ENCODE measurements around the gene MYOM3.

MYOM3 gene

DNA sequence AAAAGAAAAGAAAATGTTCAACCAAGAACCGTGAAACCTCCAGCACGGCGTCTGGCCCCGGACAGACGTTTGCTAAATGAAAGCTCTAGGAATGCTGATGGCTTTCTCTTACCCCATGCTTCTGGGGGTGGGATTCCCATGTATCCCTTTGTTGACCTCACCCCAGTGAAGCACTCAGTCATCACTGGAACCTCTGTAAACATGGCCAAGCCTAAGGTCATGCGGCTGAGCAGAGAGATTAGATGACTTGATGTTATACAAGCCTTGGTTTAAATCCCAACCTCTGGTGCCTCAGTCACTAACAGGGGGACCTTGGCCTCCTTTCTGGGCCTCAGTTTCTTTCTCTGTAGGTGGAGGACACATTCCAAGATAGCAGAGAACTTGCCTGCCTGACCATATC is 2.8 kb upstream of the MYOM3 start:
- DNase-seq (ENCODE audit: low read depth in 2 of 2), result no peak

DNA sequence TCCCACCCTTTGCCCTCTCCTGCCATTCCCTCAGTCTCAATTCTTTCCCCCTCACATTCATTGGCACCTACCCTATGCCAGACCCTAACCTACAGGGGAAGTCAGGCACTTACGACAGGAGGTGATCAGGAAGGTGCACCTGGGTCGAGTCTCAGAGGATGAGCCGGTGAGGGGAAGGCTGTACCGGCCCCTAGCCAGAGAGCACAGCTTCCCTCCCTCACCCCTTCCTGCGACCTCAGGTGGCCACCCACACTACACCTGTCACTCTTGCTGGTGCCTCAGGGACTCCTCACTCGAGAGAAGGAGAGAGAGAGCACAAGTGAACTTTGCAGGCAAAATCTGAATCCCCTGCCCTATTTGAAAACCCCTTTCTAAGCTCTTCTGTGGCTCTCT is 1.7 kb upstream of the MYOM3 start:
- DNase-seq (ENCODE audit: low read depth in 2 of 2), result no peak

DNA sequence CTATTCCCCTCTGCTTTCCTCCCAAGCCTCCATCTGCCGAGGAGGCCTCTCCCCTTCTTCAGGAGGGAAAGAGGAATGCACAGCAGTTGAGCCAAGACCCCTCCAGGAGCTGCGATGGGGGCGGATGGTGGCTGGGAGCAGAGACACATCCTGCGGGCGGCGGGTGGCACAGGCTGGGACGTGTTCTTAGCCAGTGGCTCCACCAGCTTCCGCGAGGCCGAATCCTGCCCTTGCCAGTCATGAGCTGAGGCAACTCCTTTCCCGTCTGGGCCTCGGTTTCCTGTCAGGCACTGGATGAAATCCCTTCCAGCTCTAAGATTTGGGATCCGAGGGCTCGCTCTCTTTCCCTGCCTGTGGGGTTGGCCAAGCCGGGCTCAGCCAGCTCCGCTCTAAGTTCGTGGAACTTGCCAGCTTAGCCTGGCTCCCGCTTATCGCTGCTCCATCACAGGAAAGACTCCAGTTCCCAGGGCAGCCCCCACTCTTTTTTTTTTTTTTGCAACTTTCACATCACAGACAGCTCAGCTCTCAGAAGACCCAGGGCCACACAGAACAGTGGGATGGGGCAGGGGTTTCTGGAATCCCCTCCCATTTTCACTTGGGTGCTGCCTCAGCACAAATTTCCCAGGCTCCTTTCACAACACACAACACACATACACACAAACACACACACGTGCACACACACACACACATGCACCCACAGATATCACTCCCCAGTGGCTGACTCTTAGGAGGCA is 506 bp downstream of the MYOM3 start:
- no peak for DNase-seq (ENCODE audit: low read depth in 2 of 2)

DNA sequence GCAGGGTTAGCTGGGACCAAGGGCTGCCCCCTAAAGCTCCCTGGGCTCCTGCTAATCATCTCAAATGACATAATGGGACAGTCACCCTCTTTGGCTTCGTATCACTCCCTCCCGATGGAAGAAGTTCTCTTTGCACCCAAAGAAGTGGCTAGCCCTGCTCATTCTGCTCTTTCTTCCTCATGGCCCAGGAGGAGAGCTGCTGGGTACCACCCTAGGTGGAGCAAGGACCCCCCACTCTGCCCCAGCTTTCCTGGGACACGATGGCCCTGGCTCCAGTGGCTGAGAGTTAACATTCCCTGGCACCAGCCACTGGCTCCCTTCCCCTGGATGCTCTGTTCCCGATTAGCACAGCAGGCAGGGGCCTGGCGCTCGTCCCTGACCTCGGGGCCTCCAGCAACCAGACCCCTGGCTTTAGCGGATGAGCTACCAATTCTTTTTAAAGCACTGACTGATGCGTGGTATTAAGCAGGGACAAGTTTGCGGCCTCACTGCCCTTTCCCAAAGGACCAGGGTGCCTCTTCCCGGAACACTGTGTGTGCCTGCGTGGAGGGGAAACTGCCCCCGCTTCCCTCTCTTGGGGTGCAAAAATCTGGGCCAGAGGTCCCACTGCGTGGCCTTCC is 1.2 kb downstream of the MYOM3 start:
- no peak for DNase-seq (ENCODE audit: low read depth in 2 of 2)

DNA sequence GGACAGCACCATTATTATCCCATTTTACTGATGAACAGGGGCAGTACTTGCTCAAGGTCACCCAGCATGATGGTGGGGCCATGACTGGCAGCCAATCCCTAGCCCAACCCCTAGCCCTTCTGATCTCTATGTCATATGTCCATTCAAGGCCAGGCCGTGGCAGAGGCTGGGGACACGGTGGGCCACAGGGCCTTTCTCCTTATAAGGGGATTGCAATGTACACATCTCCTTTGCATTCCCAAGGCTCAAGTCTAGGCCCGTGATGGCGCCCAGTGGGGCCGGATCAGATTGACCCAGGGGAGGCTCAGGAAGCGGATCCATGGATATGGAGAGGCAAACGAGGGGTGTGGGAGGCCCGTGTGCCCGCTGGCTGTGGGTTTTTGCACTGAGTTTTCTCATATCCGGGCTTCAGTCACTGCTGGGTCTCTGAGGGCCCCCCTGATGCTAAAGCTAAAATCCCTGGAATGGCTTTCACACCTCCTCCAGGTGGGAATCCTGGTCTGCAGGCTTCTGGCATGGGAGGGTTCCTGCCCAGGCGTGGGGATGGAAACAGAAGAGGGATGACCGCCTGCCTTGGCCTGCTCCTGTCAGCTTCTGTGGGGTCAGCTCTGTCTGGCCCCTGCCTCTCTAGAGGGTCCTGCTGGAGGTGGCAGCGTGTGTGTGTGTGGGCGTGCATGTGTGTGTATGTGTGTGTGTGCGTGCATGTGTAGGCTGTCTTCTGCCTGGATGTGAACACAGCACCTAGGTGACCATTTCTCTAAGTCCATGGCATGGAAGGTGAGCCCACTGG is 2.1 kb downstream of the MYOM3 start:
- DNase-seq (ENCODE audit: low read depth in 2 of 2), result no peak

DNA sequence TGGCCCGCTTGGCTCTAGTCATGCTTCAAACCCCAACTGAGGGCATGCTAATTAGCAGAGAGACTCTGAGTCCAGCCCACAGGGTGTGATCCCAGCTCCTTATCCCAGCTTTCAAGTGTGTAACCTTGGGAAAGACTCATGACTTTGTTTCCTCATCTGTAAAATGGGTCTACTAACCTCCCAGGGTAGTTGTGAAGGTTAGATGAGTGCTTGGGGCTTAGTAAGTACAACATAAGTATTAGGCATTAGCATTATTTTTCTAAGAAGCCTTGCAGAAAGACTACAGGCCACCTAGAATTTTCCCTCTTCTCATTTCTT is 2.8 kb downstream of the MYOM3 start:
- no peak for DNase-seq (ENCODE audit: low read depth in 2 of 2)

DNA sequence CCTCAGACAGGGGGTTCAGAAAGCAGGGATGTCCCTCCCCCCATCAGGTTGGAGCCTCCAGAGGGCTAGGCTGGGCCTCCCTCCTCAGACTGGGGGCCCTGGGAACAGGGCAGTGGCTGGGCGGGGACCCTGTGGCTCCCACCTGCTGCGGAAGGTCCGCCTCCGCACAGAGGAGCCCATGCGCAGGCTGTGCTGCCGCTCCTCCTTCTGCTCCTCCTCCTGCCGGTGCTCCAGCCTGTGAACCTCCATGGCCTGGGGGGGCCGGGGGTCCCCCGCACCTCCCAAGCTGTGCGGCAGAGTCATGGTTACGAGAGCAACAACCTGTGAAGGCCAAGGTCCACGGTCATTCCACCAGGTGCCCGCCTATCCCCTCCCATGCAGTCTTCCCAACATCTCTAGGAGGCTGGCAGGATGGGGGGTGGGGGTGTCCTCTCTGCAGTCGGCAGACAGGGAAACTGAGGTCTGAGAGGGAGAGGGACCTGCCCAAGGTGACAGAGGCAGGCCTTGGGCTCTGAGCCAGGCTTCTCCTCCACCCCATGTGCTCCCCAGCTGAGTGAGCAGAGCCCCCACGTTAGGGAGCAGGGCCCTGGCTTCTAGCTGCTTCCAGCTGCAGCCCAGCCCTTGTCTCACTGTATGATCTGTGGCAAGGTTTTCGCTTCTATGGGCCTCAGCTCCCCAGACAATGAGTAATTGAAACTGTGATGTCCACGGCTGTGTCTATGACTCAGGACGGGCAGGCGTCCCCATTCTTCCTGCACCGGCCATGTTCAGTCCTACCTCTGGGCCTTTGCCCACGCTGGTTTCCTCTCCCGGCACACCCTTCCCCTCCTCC is 3.4 kb downstream of the MYOM3 start:
- no peak for DNase-seq (ENCODE audit: low read depth in 2 of 2)

DNA sequence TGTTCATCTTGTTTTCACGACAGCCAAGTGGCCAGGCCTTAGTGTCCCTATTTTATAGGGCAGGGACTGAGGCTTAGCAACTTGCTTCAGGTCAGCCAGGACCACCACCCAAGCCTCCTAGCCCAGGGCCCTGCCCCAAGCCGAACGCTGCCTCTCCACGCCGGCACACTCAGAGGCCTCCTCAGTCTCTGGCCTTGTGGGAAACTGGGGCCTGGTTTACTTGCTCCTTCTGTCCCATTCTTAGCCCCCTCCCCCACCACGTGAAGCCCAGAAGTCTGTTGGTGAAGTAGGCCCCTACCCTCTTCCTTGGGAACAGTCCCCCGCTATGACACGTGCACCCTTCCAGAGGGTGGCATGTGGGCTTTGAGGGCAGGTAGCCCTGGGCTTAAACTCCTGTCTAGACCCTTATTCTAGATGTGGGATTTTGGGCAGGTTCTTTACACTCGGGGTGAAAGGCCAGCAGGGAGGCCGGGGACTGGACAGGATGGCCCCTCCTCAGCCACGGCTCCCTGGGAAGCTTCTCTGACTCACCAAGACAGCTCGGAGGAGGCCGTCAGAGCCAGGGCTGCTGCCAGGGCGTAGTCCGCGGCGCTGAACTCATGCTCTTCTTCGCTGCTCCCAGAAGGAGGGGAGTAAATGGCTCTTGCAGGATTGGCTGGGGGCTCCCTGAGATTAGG is 4.3 kb downstream of the MYOM3 start:
- DNase-seq (ENCODE audit: low read depth in 2 of 2), result no peak

DNA sequence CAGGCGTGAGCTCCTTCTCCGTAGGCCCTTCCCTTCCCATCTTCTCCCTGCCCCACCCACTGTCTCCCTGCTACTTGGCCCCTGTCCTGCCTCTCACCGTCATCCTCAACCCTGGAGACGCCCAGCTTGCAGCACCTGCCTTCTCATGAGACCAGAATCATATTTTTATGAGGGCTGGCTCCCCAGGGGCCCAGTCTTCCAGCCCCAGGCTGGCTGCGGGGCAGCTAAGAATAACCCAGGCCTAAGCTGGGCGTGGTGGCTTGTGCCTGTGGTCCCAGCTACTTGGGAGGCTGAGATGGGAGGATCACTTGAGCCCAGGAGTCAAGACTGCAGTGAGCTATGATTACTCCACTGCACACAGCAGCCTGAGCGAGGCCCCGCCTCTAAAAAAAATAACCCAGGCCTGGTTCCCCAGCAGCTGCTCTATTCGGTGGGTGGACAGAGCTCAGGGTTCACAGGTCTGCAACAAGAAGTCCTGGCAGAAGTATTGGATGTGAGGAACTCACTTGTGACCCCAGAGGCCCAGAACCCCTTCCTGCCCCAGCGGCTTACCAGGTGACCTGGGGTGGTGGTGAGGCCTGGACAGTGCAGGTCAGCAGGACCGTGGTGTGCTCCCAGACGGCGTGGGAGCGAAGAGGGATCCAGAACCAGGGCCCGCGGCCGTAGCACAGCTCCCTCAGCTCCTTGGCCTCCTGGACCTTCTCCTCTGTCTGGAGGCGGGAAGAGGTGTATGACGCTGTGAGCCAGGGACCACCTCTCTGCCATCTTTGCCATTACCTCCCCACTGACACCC is 6.4 kb downstream of the MYOM3 start:
- DNase-seq (ENCODE audit: low read depth in 2 of 2), result no peak

DNA sequence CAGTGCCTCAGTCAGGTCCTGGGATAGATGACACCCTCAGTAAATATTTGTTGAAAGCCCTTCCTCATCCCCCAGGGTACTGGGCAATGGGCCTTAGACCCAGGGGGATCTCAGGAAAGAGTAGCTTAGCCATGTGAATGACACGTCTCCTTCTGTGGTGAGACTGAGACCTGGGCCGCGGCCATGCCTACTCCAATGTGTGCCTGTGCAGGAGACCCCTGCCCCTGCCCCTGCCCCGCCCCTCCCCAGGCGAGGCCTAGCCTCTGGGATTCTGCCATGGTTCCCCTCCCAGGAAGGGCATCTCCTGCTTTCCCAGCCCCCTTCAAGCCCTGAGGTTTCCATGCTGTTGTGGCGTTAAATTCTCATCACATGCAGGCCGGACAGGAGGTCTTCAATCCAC is 7.1 kb downstream of the MYOM3 start:
- DNase-seq (ENCODE audit: low read depth in 2 of 2), result no peak

DNA sequence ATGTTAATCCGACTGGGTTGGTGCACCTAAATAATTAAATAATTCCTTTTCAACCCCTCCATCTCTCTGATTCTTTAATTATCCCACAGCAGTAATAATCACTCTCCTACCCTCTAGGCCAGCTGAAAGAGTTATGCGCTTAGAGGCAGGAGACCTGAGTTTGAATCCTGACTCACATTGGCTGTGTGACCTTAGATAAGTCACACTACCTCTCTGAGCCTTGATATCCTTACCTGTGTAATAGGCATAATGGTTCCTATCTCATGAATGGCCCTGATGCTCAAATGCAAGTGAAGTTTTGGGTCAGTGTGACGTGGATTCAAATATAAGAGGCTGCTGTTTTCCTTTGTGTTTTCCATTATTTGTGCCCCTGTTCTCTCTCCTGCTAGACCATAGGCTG is 8.1 kb downstream of the MYOM3 start:
- DNase-seq (ENCODE audit: low read depth in 2 of 2), result no peak

DNA sequence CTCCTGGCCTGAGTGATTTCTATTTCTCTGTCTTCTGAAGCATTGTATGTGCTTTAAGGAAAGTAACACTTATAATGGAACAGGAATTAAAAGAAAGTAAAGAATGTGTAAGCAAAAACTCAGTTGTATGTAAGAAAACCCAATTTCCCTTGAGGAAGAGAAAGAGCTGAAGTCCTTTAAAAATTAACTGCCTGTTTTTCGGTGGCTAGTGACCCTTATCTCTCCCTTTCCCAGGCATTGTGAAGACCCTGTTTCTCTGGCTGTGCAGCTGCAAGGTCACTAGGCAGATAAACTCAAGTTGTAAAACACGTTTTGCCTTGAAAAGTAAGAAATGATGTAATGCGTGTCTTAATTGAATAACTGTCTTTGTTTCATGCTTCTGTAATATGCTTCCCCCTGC is 8.5 kb downstream of the MYOM3 start:
- DNase-seq (ENCODE audit: low read depth in 2 of 2), result no peak

DNA sequence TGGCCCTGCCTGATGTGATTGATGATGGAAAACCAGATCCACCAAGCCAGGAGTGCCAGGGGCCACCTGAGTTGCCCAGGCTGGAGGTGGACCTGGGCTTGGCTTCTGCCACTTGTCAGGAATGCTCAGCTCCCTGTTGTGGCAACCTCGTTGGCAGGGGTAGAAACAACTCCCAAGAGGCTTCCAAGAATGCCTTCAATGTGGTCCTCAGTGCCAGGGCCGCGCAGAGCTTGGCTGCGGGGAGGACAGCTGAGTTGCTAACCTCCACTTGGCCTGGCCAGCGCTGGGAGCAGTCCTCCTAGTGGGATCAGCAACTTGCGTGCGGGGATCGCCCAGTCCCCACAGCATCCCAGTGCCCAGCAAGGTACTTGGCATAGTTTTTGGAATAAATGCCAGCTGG is 9.0 kb downstream of the MYOM3 start:
- no peak for DNase-seq (ENCODE audit: low read depth in 2 of 2)

DNA sequence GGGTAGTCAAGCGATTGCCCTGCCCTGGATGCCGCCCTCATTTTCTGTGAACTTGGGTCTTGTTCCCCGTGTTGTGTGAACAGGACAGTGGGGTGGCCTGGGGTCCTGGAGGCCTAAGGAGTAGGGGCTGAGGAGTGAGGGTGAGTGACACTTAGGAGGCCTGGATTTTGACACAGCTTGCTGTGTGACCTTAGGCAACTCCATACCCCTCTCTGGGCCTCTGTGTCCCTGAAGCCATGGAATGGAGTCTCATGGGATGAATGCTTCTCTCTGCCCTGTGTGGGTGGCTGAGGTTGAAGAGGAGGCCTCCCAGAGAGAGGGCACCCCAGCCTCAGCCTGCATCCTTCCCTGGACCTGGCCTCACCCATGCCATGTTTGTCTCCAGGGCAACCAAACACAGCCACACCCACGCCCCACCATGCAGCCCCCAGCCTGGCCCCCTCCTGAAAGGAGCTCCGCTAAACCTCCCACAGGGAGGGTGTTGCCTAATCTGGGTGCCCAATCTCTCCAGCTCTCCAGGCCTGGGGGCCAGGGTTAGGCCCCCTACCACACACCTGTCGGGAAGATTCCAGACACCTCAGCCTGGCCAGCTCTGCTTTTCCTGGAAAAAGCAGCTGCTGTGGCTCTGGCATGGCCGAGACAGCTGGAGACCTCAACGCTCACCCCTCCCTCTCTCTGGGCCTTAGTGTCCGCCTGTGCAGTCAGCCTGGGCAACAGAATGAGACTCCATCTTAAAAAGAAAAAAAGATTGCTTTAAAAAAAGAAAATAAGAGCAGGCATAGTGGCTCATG is 9.9 kb downstream of the MYOM3 start:
- DNase-seq (ENCODE audit: low read depth in 2 of 2), result no peak

DNA sequence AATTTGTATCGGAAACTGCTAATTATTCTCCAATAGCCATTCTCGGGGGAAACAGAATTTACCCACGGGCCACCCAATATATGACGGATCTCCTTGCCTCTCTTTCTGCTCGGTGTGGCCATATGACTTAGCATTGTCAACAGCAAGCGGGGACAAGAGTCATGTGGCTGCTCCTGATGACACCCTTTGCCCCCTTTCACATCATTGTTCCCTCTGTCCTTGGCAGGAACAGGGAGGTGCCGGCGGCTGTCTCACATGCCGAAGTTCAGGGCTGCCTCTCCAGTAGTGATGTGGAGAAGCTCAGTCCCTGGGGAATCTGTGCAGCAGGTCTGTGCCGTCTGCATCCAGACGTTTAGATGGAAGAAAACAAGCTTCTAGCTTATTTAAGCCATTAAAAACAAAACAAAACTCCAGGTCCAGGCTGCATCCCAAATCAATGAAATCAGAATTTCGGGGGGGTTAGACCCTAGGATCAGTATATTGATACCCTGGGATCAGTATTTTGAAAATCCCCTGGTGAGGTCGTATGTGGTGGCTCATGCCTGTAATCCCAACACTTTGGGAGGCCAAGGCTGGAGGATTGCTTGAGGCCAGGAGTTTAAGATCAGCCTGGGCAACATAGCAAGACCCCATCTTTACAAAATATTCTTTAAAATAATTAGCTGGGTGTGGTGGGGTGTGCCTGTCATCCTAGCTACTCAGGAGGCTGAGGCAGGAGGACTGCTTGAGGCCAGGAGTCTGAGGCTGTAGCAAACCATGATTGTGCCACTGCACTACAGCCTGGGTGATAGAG is 10.8 kb downstream of the MYOM3 start:
- DNase-seq (ENCODE audit: low read depth in 2 of 2), result no peak

DNA sequence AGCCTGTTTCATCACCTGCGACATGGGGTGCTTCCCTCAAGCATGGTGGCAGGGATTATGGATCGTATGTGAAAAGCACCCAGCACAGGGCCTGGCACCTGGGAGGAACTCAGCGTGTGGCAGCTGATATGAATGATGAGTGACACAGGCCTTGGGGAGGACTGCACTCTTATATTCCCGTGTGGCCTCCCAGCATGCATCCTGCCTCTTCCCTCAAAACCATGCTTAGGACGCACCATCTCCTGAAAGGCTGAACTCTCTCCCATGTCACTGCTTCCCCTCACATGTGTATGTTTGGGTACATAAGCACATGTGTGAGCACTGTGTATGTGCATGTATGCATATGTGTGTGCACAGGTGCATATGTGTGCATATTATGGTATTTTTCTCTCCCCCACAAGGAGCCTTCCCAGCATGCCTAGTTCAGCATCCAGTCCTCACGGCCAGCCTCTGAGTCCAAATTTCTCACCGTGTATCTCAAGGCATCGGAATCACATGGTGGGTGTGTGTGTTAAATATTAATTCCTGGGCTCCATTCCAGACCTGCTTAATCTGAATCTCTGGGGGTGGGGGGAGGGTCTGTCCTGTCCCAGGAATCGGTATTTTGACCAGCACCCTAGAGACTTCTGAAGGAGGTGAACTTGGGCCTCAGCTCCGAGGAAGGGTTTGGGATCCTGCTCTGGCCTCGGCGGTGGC is 12.8 kb downstream of the MYOM3 start:
- no peak for DNase-seq (ENCODE audit: low read depth in 2 of 2)

DNA sequence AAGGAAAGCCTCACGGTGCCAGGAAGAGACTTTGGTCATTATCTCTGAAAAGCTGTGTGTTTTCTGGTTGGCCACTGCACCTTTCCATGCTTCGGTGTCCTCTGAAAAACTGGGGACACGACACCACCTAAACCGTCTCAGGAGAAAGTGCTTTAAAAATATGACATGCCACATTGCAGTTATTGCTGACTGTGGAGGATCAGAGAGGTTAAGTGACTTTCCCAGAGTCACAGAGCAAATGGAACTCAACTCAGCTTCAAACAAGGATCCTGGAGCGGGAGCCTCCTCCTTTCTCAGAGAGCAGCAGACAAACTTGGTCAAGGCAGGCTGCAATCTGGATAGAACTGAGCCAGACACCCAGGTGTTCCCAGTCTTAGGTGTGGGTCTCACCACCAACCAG is 13.8 kb downstream of the MYOM3 start:
- DNase-seq (ENCODE audit: low read depth in 2 of 2), result no peak

DNA sequence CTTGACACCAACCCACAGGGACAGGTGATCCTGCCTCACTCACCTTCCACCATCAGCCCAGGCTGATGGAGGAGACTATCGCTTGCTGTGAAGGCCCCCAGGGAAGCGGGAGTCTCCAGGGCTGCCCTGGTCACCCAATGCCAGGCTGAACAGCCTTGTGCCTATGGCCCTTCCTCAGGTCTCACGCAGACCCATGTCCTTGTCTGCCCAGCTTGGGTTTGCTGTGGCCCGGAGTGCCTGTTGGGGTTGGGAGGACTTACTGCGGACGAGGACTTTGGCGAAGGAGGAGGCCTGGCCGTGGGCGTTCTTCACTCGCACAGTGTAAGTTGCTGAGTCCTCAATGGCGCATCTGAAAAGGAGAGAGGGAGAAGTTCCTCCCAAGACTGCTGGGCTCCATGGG is 14.3 kb downstream of the MYOM3 start:
- DNase-seq (ENCODE audit: low read depth in 2 of 2), result no peak

DNA sequence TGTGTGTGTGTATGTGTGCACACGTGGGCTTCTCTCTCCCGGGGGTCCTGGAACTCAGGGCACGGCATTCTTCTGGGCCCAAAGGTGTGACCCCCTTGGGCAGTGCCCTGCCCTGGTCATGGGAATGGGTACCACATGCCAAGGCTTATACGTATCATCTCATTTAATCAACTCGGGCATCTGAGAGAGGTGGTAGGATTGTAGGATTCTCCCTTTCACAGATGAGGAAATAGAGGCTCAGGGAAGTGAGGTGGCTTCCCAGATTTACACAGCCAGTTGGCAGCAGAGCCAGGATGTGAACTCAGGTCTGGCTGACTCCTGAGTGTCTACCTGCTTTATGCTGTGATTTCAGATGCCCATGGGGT is 15.2 kb downstream of the MYOM3 start:
- DNase-seq (ENCODE audit: low read depth in 2 of 2), result no peak
